Tibial nerve (tissue), 4 donors: ENCODE measurements around the gene RNF151. TPM values are rescaled to one million over a fixed set of nuclear protein-coding genes. Genes with fewer than 3 reads are reported as not detected.
"Not testable (repeated sequence)": the region's sequence is repeated elsewhere in the genome, so short reads cannot be mapped to it uniquely, and the experiment has no call there.

Experiments
- DNase-seq, 2 donors: peaks; one replicate each; pipeline ENCODE4 v3.0.0-alpha.2; 2019; ENCODE audit warnings: low spot score in 2 of 2
- H3K27ac ChIP-seq, 4 donors: fragments of 200-600 bp; sonication (generic) in 3 of 4; one replicate each; pipeline ENCODE4 v1.5.1; 2017 to 2019; ENCODE audit warnings: mild to moderate bottlenecking in 1 of 4
- H3K27me3 ChIP-seq, 2 donors: fragments of 200-600 bp; sonication (generic) in 1 of 2; one replicate each; pipeline versions ENCODE4 v1.5.1 to v1.6.0; 2017 to 2019
- H3K36me3 ChIP-seq, 3 donors: fragments of 200-600 bp; sonication (generic); one replicate each; pipeline ENCODE4 v1.5.1; 2018 to 2019
- H3K4me1 ChIP-seq, 4 donors: fragments of 200-600 bp; sonication (generic) in 3 of 4; one replicate each; pipeline ENCODE4 v1.5.1; 2017 to 2019
- H3K4me3 ChIP-seq, 4 donors: fragments of 200-600 bp; sonication (generic) in 3 of 4; one replicate each; pipeline ENCODE4 v1.5.1; 2017 to 2019; ENCODE audit warnings: mild to moderate bottlenecking in 1 of 4, moderate library complexity in 1 of 4
- H3K9me3 ChIP-seq, 4 donors: fragments of 200-600 bp; sonication (generic) in 3 of 4; one replicate each; pipeline ENCODE4 v1.5.1; 2017 to 2019
- CTCF ChIP-seq, 5 experiments: fragments of 200-600 bp in 3 of 5; fragments of 450-650 bp in 2 of 5; sonication (generic) in 3 of 5; IDR thresholded peaks; one replicate each; pipeline ENCODE4 v1.5.1; 2016 to 2019; ENCODE audit warnings: antibody characterized with exemption in 5 of 5, mild to moderate bottlenecking in 3 of 5, moderate library complexity in 2 of 5
- EP300 ChIP-seq, 2 donors: sonication (generic); formaldehyde crosslinking; IDR thresholded peaks; one replicate each; pipeline ENCODE4 v1.6.1; 2017; ENCODE audit warnings: antibody characterized with exemption in 2 of 2, mild to moderate bottlenecking in 1 of 2
- POLR2A ChIP-seq, 2 donors: fragments of 450-650 bp; IDR thresholded peaks; one replicate each; pipeline ENCODE4 v1.6.1; 2017; ENCODE audit warnings: antibody characterized with exemption in 2 of 2, mild to moderate bottlenecking in 2 of 2, moderate library complexity in 2 of 2
- WGBS, 2 donors: methylation state at CpG; one replicate each; pipeline ENCODE4 v1.1.5; 2018; 5-methylcytosine and 5-hydroxymethylcytosine counted together
- total RNA-seq, 4 donors: library from RNA; depleted of rRNA; stranded (reverse); fragments of >200 nt; gene quantifications; one replicate each; pipeline ENCODE4 v1.1.0, GENCODE V29; 2016

Gene RNF151
- total RNA-seq, 4 donors from 2014 or later = not detected

GRCh38 chr16:1958715-1959268 lies 7.9 kb upstream of the RNF151 start:
- peaks cover 0 to 42% (median 26%) of the 10 kb centered on the region in 4 donors for H3K4me1 ChIP-seq
- no peaks in the 10 kb centered on the region for H3K9me3 ChIP-seq
- peak overlapping the region; percentile 63 to 87 (median 80) for H3K4me3 ChIP-seq
- H3K36me3 ChIP-seq = peaks cover 7 to 26% (median 16%) of the 10 kb centered on the region in 3 donors
- WGBS, 2 donors = 36 to 38% methylated on average over 14 of the region's 14 CpGs
- DNase-seq = no peak
- H3K27ac ChIP-seq = peak overlapping the region in 3 of 4 donors; percentile 75 to 92 (median 86)
- H3K27me3 ChIP-seq = no peaks in the 10 kb centered on the region
- no peak for TF ChIP-seq POLR2A (IDR thresholded peaks at IDR 0.05)
- TF ChIP-seq CTCF (IDR thresholded peaks at IDR 0.05) = no peak
- TF ChIP-seq EP300 (IDR thresholded peaks at IDR 0.05) = no peak

DNA sequence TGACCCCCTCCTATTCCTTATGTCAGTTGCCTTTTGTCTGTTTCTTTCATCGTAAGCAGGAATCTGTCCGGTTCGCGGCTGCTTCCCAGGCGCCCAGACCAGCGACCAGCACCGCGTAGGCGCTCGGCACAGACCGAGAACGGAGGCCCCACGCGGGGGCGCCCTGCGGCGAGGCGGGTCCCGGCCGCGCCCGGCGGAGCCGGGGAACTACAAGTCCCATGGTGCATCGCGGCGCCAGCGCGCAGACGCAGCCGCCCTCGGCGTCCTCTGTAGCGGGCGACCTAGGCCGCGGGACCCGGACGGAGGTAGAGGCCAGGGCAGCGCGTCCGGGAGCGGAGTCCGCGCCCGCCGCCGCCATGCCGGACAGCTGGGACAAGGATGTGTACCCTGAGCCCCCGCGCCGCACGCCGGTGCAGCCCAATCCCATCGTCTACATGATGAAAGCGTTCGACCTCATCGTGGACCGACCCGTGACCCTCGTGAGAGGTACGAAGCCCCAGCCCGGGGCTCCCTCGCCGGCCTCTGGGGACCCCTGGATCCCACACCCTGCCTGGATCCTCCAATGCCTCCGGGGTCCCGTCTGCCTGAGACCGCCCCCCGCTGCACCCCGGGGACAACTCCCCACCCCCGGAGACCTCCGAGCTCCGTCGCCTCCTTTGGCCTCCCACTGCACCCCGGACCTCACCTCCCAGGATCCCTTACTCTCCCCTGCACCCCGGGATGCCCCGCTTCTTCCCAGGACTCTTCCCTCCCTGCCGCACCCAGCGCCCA lies 7.2 kb upstream of the RNF151 start, which contains the start of gene NDUFB10:
NDUFB10 (plus strand) TSS at position 270 of the 771 bp plus-strand sequence; CDS start at position 357, 87 bp downstream.
- 0 to 1% methylated on average over 54 to 59 of the region's 79 CpGs for WGBS, 2 donors
- peak; percentile 74 to 79 for DNase-seq
- H3K4me1 ChIP-seq = peaks cover 0 to 43% (median 29%) of the 10 kb centered on the region in 4 donors
- H3K9me3 ChIP-seq = no peaks in the 10 kb centered on the region
- H3K27me3 ChIP-seq = no peaks in the 10 kb centered on the region
- H3K4me3 ChIP-seq = peak within 1 kb of the TSS; percentile 63 to 87 (median 80)
- peak within 1 kb of the TSS; percentile 30 to 92 (median 80) for H3K27ac ChIP-seq
- TF ChIP-seq CTCF (IDR thresholded peaks at IDR 0.05) (peak; percentile 64 to 83 (median 74)), EP300 (IDR thresholded peaks at IDR 0.05) (peak in 1 of 2 donors; percentile 89), POLR2A (IDR thresholded peaks at IDR 0.05) (peak; percentile 50 to 83)
- peaks cover 7 to 26% (median 16%) of the 10 kb centered on the region in 3 donors for H3K36me3 ChIP-seq

DNA sequence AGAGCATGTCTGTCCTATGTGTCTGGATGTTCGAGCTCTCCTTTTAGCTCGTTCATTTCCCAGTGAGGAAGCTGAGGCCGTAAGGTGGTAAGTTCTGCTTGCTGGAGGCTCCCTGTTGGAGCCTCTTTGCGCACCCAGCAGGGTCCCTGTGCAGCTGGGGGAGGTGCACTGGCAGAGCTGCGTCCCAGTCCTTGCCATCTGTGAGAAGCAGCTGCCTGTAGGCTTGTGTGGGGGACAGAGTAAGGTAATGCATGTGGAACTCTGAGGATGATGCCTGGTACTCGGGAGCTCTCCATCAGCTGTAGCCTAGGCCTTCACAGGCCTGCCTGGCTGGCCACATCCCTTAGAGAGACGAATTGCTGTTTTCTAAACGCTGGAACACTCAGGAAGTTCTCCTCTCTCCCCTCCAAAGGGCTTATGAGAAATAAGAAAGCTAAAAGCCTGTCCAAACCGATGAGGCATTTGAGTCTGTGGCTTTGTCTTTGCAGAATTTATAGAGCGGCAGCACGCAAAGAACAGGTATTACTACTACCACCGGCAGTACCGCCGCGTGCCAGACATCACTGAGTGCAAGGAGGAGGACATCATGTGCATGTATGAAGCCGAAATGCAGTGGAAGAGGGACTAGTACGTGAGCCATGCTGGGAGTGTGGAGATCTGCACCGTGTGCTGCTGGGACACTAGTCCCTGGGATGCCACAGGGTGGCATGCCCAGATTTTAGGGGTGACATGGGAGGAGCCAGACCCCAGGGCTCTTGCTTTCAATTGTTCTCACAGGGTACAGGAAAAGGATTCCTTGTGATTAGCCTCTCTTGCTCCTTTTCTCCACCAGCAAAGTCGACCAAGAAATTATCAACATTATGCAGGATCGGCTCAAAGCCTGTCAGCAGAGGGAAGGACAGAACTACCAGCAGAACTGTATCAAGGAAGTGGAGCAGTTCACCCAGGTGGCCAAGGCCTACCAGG lies 5.7 kb upstream of the RNF151 start:
- Histone ChIP-seq H3K4me3 (peak overlapping the region in 2 of 4 donors; percentile 85 to 87), H3K27me3 (no peaks in the 10 kb centered on the region), H3K4me1 (peaks cover 0 to 50% (median 35%) of the 10 kb centered on the region in 4 donors), H3K27ac (peak overlapping the region in 2 of 4 donors; percentile 86 to 92), H3K9me3 (no peaks in the 10 kb centered on the region), H3K36me3 (peaks cover 7 to 26% (median 16%) of the 10 kb centered on the region in 3 donors)
- TF ChIP-seq POLR2A (IDR thresholded peaks at IDR 0.05) (no peak), CTCF (IDR thresholded peaks at IDR 0.05) (no peak), EP300 (IDR thresholded peaks at IDR 0.05) (no peak)
- DNase-seq = no peak
- WGBS, 2 donors = 55 to 57% methylated on average over 18 to 20 of the region's 20 CpGs

- DNase-seq = no peak
- TF ChIP-seq EP300 (IDR thresholded peaks at IDR 0.05) (no peak), CTCF (IDR thresholded peaks at IDR 0.05) (no peak), POLR2A (IDR thresholded peaks at IDR 0.05) (no peak)
- Histone ChIP-seq H3K27ac (no peak overlapping the region), H3K36me3 (peaks cover 7 to 26% (median 16%) of the 10 kb centered on the region in 3 donors), H3K27me3 (no peaks in the 10 kb centered on the region), H3K4me3 (no peak overlapping the region), H3K9me3 (no peaks in the 10 kb centered on the region), H3K4me1 (peaks cover 0 to 54% (median 36%) of the 10 kb centered on the region in 4 donors)
- WGBS, 2 donors = 63 to 75% methylated on average over 6 of the region's 6 CpGs
These were observed 5.0 kb upstream of the RNF151 start for GRCh38 chr16:1961651-1962067.

DNA sequence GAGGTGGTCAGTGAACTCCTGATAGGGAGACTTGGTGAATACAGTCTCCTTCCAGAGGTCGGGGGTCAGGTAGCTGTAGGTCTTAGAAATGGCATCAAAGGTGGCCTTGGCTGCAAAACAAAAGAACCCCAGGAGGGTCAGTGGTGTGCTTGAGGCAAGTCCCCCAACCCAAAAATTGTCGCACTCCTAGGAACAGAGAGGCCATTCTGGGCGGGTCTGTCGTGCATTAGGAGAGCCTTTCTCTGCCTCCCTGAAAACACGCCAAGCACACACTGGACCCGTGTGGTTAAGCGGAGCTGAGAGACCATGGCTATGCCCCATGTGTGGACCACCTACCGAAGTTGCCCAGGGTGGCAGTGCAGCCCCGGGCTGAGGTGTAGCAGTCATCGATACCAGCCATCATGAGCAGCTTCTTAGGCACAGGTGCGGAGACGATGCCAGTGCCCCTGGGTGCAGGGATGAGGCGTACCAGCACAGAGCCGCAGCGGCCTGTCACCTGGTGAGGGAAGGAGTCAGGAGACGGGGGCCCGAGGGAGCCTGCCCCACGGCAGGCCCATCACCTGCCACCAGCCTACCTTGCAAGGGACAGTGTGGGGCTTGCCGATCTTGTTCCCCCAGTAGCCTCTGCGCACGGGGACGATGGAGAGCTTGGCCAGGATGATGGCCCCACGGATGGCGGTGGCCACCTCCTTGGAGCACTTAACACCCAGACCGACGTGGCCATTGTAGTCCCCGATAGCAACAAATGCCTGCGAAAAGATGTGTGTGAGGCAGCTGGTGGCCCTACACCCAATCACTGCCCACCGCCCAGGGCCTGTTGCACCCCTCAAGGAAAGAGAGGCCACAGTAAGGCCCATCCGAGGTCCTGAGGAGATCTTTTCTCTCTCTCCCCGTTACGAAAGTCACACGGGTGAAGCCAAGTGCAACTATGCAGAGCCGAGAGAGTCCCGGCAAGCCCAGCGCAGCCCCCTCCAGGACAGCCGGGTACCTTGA lies 4.2 kb upstream of the RNF151 start:
- H3K4me1 ChIP-seq = peaks cover 0 to 54% (median 36%) of the 10 kb centered on the region in 4 donors
- not testable (repeated sequence) for DNase-seq, H3K27ac ChIP-seq, H3K27me3 ChIP-seq, H3K4me3 ChIP-seq, H3K9me3 ChIP-seq
- WGBS, 2 donors = 85 to 88% methylated on average over 30 to 37 of the region's 37 CpGs
- peaks cover 7 to 26% (median 16%) of the 10 kb centered on the region in 3 donors for H3K36me3 ChIP-seq
